ENCODE results near the gene ZNF165.
"Not testable (repeated sequence)": the region's sequence is repeated elsewhere in the genome, so short reads cannot be mapped to it uniquely, and the experiment has no call there.

ZNF165 gene

GRCh38 chr6:28080381-28080630, at the start of gene ZNF165:
TSS of gene ZNF165 (plus strand) at chr6:28080568. CDS start at chr6:28085481, 4,913 bp downstream.
- not testable (repeated sequence) for H3K36me3 ChIP-seq (ENCODE audit: low read length); H3K9me3 ChIP-seq (ENCODE audit: insufficient read depth, low read length); H3F3A ChIP-seq (ENCODE audit: insufficient read depth); H3K79me2 ChIP-seq (ENCODE audit: insufficient read depth, low read length); H4K20me1 ChIP-seq (ENCODE audit: low read depth, low read length); H3K27me3 ChIP-seq (ENCODE audit: low read length); H3K9me2 ChIP-seq (replicated peaks; ENCODE audit: insufficient read depth, low read length)
- Histone ChIP-seq H3K4me3 (ENCODE audit: insufficient read depth, low read length, poor library complexity, severe bottlenecking) (peak within 1 kb of the TSS; percentile 75), H3K27ac (ENCODE audit: low read depth, low read length) (peak within 1 kb of the TSS; percentile 64), H3K9ac (ENCODE audit: low read length) (peak within 1 kb of the TSS; percentile 65), H3K4me2 (ENCODE audit: low read depth, low read length, poor library complexity, severe bottlenecking) (peak within 1 kb of the TSS; percentile 76), H2AFZ (ENCODE audit: low read depth, low read length, severe bottlenecking) (peak within 1 kb of the TSS; percentile 83)

- Histone ChIP-seq H3K36me3 (ENCODE audit: low read length) (no peaks in the 10 kb centered on the region), H3K9me2 (replicated peaks; ENCODE audit: insufficient read depth, low read length) (no peaks in the 10 kb centered on the region), H3F3A (ENCODE audit: insufficient read depth) (no peaks in the 10 kb centered on the region), H3K4me3 (ENCODE audit: insufficient read depth, low read length, poor library complexity, severe bottlenecking) (no peak overlapping the region), H4K20me1 (ENCODE audit: low read depth, low read length) (no peaks in the 10 kb centered on the region), H3K4me2 (ENCODE audit: low read depth, low read length, poor library complexity, severe bottlenecking) (no peak overlapping the region), H3K27ac (ENCODE audit: low read depth, low read length) (no peak overlapping the region), H3K27me3 (ENCODE audit: low read length) (no peaks in the 10 kb centered on the region), H2AFZ (ENCODE audit: low read depth, low read length, severe bottlenecking) (no peak overlapping the region), H3K9me3 (ENCODE audit: insufficient read depth, low read length) (no peaks in the 10 kb centered on the region), H3K9ac (ENCODE audit: low read length) (no peak overlapping the region), H3K79me2 (ENCODE audit: insufficient read depth, low read length) (no peaks in the 10 kb centered on the region)
- TF ChIP-seq, protein P1, sequence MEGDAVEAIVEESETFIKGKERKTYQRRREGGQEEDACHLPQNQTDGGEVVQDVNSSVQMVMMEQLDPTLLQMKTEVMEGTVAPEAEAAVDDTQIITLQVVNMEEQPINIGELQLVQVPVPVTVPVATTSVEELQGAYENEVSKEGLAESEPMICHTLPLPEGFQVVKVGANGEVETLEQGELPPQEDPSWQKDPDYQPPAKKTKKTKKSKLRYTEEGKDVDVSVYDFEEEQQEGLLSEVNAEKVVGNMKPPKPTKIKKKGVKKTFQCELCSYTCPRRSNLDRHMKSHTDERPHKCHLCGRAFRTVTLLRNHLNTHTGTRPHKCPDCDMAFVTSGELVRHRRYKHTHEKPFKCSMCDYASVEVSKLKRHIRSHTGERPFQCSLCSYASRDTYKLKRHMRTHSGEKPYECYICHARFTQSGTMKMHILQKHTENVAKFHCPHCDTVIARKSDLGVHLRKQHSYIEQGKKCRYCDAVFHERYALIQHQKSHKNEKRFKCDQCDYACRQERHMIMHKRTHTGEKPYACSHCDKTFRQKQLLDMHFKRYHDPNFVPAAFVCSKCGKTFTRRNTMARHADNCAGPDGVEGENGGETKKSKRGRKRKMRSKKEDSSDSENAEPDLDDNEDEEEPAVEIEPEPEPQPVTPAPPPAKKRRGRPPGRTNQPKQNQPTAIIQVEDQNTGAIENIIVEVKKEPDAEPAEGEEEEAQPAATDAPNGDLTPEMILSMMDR (IDR thresholded peaks at IDR 0.05; ENCODE audit: insufficient read depth, low read length, poor library complexity, severe bottlenecking): no peak
- TF ChIP-seq EZH2phosphoT487 (conservative IDR thresholded peaks at IDR 0.05; ENCODE audit: low read length): no peak
These were observed 26.8 kb upstream of the ZNF165 start for GRCh38 chr6:28053584-28053983.

DNA sequence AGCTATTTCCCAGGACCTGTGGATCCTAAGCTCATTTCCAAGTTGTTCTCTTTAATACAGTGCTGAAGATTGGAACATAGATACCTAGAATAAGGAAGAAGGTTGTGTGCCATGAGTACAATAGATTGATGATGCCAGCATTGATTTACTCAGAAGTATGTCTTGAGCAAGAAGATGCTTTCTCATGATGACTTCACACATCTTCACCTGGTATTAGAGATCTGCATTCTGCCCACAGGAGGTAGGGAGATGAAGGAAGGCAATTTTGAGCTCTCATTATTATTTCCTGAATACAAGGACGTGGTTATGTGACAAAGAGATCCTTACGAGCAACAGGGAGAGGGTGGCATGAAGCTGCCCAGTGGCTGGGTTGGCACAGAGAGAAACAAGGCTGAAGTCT, 20.0 kb upstream of the ZNF165 start:
- H3K4me3 ChIP-seq (ENCODE audit: insufficient read depth, low read length, poor library complexity, severe bottlenecking): no peak overlapping the region
- H3K79me2 ChIP-seq (ENCODE audit: insufficient read depth, low read length): no peaks in the 10 kb centered on the region

GRCh38 chr6:28064272-28064671, 16.1 kb upstream of the ZNF165 start:
- Histone ChIP-seq H3K9me2 (replicated peaks; ENCODE audit: insufficient read depth, low read length) (no peaks in the 10 kb centered on the region), H3F3A (ENCODE audit: insufficient read depth) (no peaks in the 10 kb centered on the region), H3K36me3 (ENCODE audit: low read length) (no peaks in the 10 kb centered on the region), H2AFZ (ENCODE audit: low read depth, low read length, severe bottlenecking) (no peak overlapping the region), H3K4me2 (ENCODE audit: low read depth, low read length, poor library complexity, severe bottlenecking) (no peak overlapping the region), H3K4me3 (ENCODE audit: insufficient read depth, low read length, poor library complexity, severe bottlenecking) (no peak overlapping the region), H3K9ac (ENCODE audit: low read length) (no peak overlapping the region), H3K79me2 (ENCODE audit: insufficient read depth, low read length) (no peaks in the 10 kb centered on the region), H3K27me3 (ENCODE audit: low read length) (0 out of 2 replicates have a peak, but pooled peaks cover 2% of the 10 kb centered on the region), H3K9me3 (ENCODE audit: insufficient read depth, low read length) (no peaks in the 10 kb centered on the region), H3K27ac (ENCODE audit: low read depth, low read length) (no peak overlapping the region), H4K20me1 (ENCODE audit: low read depth, low read length) (no peaks in the 10 kb centered on the region)
- no peak for TF ChIP-seq EZH2phosphoT487 (conservative IDR thresholded peaks at IDR 0.05; ENCODE audit: low read length)
- TF ChIP-seq, protein P1 (IDR thresholded peaks at IDR 0.05; ENCODE audit: insufficient read depth, low read length, poor library complexity, severe bottlenecking): no peak

More for the DNA sequence above, 20.0 kb upstream of the ZNF165 start:
- no peaks in the 10 kb centered on the region for H3K9me2 ChIP-seq (replicated peaks; ENCODE audit: insufficient read depth, low read length)
- H3F3A ChIP-seq (ENCODE audit: insufficient read depth): no peaks in the 10 kb centered on the region
- H3K27me3 ChIP-seq (ENCODE audit: low read length): 0 out of 2 replicates have a peak, but pooled peaks cover 2% of the 10 kb centered on the region
- H4K20me1 ChIP-seq (ENCODE audit: low read depth, low read length): no peaks in the 10 kb centered on the region
- no peak overlapping the region for H3K9ac ChIP-seq (ENCODE audit: low read length)
- H3K36me3 ChIP-seq (ENCODE audit: low read length): no peaks in the 10 kb centered on the region
- no peaks in the 10 kb centered on the region for H3K9me3 ChIP-seq (ENCODE audit: insufficient read depth, low read length)
- H2AFZ ChIP-seq (ENCODE audit: low read depth, low read length, severe bottlenecking): no peak overlapping the region
- H3K4me2 ChIP-seq (ENCODE audit: low read depth, low read length, poor library complexity, severe bottlenecking): no peak overlapping the region
- TF ChIP-seq, protein P1 (IDR thresholded peaks at IDR 0.05; ENCODE audit: insufficient read depth, low read length, poor library complexity, severe bottlenecking): no peak
- no peak for TF ChIP-seq EZH2phosphoT487 (conservative IDR thresholded peaks at IDR 0.05; ENCODE audit: low read length)
- no peak overlapping the region for H3K27ac ChIP-seq (ENCODE audit: low read depth, low read length)

Measured in SU-DHL-6 (cell line).